ENCODE data around the gene SERF2.
"Not testable (repeated sequence)": the region's sequence is repeated elsewhere in the genome, so short reads cannot be mapped to it uniquely, and the experiment has no call there.

SERF2 gene

GRCh38 chr15:43829951-43830540 is 37.9 kb downstream of the SERF2 start:
- DNase-seq (ENCODE audit: low read depth in 3 of 3) = not testable (repeated sequence)

GRCh38 chr15:43830691-43831275 is 38.7 kb downstream of the SERF2 start:
- not testable (repeated sequence) for DNase-seq (ENCODE audit: low read depth in 3 of 3)

- DNase-seq (ENCODE audit: low read depth in 3 of 3) = not testable (repeated sequence)
Measured at GRCh38 chr15:43831519-43832052, 39.5 kb downstream of the SERF2 start.

GRCh38 chr15:43832485-43832884 is 40.4 kb downstream of the SERF2 start:
- not testable (repeated sequence) for DNase-seq (ENCODE audit: low read depth in 3 of 3)

GRCh38 chr15:43845421-43845820 is 53.3 kb downstream of the SERF2 start:
- DNase-seq (ENCODE audit: low read depth in 3 of 3) = no peak

All from stimulated activated CD4-positive, alpha-beta T cell treated with anti-CD3 and anti-CD28 coated beads, TNF-alpha, amount 100 ng/mL, for 48 hours (primary cell).